ENCODE results near the gene NPVF.

NPVF gene, protein sequence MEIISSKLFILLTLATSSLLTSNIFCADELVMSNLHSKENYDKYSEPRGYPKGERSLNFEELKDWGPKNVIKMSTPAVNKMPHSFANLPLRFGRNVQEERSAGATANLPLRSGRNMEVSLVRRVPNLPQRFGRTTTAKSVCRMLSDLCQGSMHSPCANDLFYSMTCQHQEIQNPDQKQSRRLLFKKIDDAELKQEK

DNA sequence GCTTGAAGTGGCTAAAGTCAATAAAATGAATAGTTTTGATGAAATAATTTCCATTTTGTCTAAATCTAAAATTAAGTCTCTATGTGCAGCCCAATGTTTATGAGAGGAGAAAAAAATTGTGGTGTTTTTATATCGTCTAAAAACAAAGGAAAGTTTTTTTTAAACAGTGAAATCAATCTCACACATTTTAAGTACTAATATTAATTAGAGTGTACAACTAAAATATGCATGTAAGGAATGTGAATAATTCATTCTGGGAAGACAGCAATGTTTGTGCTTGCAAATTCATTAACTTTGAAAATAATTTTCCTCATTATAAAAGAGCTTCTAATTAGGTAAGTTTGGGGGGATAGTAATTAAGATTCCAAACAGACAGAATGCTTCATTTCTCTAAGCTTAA is at the start of gene NPVF:
NPVF (minus strand) TSS at position 101 of the 400 bp plus-strand sequence; CDS start at position 54, 47 bp downstream.
- no peak for DNase-seq

DNA sequence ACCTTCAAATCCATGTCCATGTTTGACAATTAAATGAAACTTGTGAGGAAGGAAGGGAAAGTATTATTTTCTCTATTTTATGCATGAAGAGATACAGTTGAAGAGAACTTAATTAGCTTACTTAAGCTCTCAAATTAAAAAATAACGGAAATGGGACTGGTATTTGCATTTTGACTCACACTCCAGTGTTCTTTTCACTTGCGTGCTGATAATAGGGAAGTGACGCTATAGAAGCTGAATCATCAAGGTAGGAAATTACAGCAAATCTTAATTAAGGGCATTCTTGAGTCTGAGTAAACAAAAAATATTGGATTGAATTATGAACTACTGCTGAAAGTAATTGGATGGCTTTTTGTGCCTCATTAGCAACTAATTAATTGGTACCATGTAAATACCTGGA is 44.0 kb upstream of the NPVF start:
- no peak for DNase-seq

DNA sequence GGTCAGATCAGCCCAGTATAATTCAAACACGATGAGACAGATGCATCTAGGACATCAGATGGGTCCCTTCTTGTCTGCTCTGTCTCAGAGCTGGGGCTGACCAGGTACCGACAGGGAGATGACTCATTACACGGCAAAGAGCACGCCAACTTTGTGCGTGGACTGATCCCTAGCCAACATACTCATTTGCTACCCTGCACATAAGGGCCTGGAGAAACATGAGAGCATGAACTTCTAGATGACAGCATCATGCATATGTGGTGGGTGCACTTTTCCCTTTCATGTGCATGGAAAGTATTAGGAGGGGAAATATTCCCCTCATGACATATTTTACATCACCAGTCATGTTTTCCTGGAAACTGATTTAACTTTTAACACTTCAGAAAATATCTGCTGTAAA is 35.1 kb upstream of the NPVF start:
- DNase-seq = no peak

DNA sequence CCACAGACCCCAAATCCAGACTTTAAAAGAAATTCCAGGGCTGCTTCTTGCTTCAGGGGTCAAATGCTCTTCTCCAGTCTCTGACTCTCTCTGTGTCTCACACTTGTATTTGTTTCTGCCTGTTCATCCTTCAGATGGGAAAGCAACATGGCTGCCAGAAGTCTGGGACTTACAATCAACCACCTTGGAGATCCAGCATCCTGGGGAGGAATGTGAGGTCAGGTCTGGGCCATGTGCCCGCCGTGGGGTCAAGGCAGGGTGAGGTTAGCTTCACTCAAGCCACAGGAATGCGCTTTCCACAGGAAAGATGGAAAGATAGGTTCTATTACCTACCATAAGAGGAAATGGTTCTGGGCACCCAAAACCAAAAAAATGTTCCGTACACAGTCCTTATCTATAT is 34.3 kb upstream of the NPVF start:
- no peak for DNase-seq

DNA sequence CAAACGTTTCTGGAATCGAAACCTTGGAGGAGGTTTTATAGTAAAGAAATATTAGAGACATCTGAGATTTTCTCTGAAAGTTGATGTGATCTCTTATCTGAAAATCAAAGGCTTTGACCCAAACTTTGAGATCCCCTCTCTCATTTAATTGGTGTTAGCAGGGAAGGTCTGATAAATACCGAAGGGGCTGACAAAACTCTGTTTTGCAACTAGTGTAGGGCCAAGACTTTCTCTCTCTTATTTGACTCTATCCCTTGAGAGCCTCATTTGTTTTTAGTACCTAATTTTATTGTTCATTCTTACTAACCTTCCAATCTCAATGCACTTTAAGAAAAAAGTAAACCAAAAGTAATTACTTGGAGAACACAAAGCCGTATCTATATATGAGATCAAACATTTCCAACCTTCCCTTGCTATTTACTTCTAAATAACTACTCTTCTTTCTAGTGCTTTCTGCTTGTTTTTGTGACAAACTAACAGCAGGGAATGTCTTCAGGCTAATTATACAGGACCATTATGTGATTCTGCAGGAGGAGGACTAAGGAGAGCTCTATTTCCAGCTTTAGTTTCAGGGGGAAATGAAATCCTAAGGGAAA is 33.4 kb upstream of the NPVF start:
- DNase-seq = no peak

DNA sequence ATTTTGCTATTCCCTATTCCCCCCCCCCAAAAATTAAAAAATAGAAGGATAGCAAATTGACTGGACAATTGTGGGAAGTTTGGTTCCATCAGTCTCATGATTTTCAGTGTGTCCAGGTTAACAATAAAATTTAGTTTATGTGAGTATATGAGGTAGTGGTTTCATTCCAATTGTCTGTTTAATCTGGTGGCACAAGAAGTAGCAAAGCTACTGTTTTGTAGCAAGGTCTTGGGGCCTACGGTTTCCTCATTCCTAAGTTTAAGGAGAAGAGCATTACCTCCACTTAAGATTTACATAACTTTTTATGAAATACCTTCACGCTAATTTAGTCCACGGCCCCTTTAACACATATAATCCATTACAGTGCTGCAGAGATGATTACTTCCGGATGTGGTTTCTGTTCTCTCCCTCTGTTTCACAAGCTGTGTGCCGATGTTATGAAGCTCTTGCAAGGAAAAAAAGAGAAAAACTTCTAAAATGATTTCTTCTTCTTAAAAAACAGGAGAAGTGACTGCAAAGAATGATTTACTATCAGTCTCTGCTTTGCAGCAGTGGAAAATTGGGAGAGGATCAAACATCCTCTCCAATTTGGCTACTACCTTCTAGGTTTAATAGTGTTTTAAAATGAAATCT is 32.7 kb upstream of the NPVF start:
- no peak for DNase-seq

DNA sequence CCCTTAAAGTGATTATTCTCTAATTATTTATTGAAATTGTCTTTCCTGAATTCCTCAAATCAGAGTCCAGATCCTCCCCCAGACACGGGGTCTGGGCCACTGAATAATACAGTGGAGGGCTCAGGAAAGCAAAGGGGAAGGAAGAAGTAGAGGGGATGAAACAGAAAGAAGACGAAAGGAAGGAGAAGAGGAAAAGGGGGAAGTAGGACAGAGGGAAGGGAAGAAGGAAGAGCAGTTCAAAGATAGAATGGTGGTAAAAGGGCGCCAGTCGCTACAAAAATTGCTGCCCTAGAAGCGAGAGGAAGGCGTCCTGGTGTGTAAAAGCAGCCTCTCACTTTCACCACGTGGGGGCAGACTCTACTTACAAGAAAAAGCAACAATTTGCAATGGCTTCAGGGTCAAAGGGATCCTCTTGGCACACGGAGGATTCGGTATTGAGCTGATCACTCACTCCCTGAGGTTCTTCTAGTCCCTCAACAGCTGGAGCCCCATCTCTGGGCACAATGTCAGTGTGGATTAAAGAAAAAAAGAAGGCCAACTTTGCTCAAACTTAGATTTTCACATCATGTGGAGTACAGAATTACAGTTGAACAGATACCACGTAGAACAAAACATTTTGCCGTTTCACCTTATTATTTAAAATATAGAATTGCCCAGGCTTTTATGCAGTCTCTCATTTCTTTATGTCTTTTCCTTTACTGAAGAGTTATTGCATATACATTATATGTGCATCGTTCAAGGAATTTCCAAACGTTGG is 31.4 kb upstream of the NPVF start:
- DNase-seq = peak; percentile 62 to 81

DNA sequence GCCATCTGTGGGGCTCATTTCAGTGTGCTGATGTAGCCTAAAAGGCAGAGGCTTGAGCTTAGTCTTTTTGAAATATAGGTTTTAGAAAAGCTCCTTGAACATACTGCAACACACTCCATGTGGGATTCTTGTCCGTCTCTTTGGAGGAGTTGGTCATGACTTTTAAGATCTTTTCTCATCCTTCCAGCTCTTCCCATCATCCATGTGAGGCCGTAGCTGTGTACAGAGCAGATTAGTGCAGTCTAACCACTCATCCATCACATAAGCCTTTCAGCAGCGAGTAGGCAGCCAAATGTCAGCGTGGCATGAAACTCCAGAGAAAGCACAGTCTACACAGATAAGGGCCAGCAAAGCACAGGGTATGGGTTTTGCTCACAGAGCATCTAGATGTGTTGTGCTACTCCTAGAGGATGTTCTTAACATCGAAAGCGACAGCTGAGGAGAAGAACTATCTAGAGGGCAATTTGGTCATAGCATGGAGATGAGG is 28.1 kb upstream of the NPVF start:
- DNase-seq = peak; percentile 73 to 80

DNA sequence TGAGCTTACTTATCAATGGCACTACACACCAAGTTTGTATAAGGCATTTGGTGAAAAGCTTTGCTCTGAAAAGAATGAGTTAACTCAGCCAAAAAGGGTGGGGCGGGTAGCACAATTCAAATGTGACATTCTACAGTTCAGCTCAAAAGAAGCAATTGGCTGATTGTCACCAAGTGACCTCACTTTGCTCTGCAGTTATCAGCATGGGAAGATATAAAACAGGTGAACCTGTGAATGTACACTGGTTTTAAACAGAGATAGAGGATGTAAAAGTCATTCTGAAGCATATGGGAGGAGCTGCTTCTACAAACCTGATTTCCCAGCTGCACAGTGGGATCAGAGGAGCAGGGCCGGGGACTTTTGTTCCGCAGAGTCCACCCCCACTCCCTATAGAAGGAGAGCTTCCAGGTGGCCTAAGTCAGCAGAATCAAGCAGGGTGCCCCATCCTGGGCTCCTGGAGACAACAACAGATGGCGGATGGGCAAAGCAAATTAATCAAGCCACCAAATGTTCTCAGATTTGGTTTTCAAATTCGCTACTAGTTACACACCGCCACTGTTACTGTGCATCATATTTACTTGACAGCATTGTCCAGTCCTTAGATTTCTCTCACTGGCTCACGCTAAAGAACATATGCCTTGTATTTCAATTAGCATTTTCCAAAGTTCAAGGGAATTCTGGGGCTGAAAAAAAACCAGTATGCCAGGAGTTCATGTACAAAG is 27.5 kb upstream of the NPVF start:
- DNase-seq = peak; percentile 80 to 93

DNA sequence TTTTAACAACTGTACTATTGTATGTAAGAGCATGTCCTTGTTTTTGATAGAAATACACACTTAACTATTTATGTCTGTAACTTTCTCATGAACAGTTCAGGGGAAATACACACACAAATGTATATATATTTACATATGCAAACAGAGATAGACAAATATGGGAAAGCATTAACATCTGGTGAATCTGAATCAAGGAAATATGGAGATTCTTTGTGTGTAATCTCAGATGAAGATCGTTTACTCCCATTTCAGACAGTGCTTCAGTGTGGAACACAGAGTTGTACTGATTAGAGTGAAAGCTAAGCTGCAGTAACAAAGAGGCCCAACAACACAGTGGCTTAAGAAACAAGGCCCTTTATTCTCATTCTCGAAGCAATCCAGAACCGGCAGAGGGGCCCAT is 26.3 kb upstream of the NPVF start:
- no peak for DNase-seq

DNA sequence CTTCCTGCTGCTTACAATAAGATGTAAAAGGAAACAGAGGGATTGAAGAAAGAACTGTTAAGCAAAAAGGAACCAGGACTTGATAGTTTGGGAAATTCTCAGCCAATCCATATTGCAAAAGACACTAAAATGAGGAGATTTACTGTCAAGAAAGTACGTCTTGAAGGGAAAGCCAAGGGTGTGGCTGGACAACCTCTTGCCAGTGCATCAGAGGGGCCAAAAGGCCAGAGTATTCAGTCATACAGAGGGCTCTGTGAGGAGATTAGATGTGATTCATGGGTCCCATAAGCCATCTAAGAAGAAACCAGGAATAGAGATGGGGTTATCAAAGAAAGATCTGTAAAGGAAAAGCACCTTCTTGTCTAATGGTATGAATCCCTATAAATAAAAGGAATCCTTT is 25.4 kb upstream of the NPVF start:
- DNase-seq = no peak

DNA sequence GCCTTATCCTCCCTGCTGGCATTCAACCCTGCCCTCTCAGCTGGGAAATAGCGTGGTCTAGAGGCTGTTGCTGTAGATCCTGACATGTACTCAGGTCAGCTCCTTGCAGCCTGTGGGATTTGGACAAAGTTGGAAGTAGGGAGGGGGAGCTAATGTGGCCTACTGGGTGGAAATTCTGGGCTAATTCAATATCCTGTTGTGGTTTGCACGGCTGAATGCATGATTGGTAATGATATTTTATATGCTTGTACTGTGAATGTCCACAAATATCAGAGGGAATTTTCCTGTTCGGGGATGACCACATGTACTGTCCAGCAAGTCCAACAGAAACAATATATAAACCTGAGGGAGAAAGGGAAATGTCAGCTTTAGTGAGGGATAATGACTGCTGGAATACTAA is 22.1 kb upstream of the NPVF start:
- no peak for DNase-seq

DNA sequence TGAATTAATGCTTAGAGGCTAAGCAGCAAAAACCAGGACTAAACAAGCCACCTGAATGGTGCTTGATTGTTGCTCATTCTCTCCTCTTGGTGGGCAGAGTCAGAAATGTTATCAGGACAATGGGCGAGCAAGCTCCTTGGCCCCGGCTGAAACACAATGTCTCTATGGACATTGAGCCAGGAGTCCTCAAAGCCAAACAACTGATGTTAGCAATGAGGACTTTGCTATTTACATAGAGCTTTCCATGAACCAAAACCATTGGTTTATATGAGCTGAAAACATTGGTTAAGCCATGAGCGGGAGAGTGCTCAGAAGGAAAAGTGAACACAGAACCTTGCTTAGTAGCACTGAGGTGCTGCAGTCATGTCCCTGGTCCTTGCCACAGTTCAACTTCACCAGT is 21.5 kb upstream of the NPVF start:
- DNase-seq = no peak

DNA sequence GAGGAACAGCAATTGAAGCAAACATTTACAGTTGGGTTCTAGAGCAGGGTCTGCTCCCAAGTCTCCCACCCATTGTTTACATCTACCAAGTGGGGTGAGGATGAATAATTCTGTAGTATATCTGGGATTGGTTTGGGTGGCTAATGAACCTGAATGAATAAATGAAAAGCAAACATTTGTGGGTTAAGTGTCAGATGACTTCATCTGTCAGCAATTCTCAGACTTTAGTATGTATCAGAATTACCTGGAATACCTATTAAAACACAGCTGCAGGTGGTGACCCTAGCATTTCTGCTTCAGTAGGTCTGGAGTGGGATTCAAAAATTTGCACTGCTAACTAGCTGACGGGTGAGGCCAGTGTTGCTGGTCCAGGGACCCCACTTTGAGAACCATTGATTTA is 18.0 kb upstream of the NPVF start:
- DNase-seq = no peak

DNA sequence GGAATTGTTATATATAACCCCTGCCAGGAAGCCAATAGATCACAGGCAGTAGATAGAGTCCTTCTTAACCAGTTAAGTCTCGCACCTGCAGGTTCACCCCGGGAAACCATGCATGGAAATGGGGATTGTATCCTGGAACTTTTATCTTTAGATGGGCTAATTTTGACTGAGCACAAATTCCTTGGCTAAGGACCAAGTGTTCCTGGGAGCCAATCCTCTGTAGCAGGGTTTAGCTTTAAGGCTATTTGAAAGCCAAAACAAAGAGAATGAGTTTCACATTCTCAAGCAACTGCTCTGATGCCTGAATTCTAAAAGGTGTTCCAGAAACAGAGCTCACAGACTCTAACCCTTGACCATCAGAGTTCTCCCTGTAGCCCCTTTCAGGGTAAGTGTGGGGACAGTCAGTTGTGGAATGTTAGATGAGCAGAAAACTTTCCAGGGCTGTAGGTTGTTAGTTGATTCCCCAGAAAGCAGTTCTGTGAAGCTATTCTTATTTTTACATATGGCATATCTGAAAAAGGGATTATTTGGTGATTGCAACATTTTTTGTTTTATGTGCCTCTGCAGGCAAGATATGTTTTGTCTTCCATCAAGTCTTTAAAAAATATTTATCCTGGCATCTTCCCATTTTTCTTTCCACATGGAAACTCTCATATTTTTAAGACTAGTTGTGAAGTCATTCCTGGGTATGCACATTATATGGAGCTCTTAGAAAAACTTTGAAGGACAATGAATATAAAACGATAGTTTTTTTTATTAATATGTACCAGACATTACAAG is 16.2 kb upstream of the NPVF start:
- DNase-seq = no peak

DNA sequence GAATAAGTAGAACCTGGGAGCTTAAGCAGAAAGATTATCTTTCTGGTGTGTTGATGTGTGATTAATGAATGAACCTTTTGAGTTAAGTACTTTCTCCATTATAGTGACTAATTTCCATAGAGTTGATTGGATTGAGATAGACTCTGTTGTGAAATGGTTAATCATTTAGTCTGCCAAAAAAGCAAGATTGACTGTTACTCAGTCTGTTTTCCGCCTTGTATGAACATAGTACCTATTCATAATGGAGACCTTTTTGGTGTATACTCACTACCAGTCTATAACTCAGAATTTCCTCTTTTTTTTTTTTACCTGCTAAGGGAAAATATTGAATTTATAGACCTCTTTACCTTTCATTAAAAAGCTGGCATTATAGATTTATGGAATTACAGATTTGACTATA is 14.4 kb upstream of the NPVF start:
- DNase-seq = no peak

DNA sequence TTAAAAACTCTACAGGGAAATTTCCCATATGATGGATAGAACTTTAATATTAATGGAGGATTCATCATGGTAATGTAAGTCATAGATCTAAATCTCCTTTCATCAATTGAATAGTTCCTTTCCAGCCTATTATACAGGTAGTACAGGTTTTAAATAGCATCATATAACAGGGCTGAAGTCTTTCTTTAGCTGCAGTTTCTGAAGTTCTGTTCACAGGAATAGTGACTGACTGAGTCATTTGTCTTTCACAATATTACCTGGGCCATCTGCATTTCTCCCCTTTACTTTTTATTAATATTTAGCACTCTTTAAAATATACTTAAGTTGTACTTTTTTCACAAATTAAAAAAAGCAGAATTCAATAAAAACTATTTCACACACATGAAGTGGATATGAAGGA is 12.6 kb upstream of the NPVF start:
- no peak for DNase-seq

DNA sequence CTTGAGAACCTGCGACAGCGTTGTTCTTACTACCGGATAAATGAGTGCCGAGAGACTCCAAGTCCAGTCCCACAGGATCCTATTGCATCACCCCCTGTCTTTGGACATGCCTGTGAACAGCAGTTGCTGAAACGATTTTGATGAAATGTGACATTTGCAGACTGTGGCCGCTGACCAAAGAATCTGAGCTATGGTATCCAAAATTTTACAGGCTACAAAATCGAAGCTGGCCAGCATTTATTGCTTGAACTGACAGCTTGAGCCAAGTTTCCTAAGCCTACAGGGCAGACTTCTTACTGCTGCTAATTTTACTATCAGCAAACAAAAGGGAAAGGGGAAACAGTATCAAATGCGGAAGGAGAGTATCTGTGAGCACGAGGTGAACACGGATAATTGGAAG is 12.1 kb upstream of the NPVF start:
- DNase-seq = no peak

DNA sequence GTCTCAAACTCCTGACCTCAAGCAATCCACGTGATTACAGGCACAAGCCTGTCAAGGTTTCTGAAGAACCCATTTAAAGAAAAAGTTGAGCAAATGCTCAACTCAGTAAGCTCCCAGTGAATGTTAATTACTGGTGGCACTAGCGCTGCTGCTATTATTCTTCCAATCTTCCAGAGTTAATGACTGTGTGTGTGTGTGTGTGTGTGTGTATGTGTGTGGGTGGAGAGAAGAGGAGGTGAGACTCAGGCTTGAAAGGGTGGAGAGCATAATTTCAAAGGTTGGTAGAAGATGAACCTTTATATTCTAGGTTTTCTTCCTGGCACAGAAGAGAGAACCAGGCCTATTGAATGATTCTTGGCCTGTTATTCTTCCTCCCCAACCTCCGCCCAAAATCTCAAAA is 11.6 kb upstream of the NPVF start:
- DNase-seq = no peak

DNA sequence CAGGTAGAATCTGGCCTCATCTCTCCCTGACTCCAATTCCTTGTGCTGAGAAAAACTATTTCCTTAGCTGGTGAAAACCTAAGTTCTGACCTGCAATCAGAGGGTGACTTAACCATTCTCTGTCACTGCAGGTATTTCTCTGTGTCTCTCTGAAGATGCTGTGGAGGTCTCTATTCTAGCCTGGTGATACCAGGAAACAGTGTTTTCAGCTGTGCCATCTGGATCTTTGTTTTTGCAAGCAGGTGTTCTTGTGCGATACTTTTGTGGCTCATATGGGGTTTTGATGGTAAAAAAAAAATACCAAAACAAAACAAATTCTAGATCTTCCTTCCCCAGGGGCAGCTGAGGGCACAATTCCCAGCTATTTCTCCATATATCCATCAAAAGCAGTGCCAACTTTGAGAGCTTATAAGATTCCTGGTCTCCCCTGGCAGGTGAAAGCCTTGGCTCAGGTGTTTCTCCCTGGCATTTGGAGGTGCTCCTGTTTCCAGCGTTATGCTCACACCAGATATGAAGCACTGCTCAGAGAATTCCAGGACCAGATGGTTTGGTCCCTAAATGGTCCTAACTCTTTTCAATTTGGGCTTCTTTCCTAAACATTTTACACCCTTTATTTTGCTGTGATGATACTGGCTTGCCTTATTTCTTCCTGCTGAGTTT is 9.9 kb upstream of the NPVF start:
- DNase-seq = no peak

DNA sequence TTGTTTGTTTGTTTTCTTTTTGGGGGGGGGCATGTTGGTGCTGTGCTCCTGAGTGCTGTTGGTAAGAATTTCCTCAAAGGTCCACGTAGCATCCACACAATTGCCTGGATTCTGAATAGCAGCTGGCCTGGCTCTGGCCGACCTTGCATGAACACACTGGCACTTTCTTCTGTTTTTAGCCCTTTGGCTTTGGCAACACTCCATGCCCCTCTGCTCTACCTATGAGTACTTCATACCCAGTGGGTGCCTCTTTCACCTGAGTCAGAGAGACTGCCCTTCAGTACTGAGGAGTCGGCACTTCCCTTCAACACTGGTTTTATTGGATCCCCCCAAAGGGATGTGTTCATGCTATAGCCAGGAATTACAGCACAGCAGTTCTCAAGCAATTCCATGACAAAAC is 7.2 kb upstream of the NPVF start:
- DNase-seq = no peak

DNA sequence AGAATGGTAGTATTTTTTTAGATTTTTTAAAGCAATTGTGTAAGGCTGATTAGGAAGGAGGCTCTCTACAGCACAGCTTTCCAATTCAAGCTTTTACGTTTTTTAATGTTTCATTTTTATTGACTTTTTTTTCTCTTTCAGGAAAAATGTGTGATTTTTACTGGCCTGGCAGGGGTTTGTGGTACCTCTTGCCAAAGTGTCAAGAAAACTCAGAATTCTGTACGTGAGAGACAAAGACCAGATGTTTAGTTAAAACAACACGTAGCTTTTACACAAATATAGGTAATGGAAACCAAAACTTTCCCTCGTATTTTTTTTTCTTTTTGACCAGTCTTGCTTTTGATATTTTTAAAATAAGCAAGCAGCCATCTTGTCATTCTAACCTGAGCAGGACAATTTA is 6.0 kb upstream of the NPVF start:
- no peak for DNase-seq
